H9 (cell line): Measurements from ENCODE around the gene GNB1L. TPM values are rescaled to one million over a fixed set of nuclear protein-coding genes. Genes with fewer than 3 reads are reported as not detected.

Source experiments
- DNase-seq: peaks from one replicate; pipeline ENCODE4 v3.0.0-alpha.2; 2017
- H2AFZ ChIP-seq: one replicate; pipeline ENCODE4 v1.6.1; 2013; ENCODE audit warnings: mild to moderate bottlenecking, low read length, control low read depth, moderate library complexity
- H2AK5ac ChIP-seq: 2 replicates; pipeline ENCODE4 v1.6.1; 2013; ENCODE audit warnings: low read length, control low read depth, mixed read lengths; ENCODE audit not compliant: insufficient read length
- H2BK120ac ChIP-seq: one replicate; pipeline ENCODE4 v1.6.1; 2013; ENCODE audit warnings: low read depth, mild to moderate bottlenecking, low read length, control low read depth, inconsistent platforms; ENCODE audit not compliant: poor library complexity, severe bottlenecking
- H2BK12ac ChIP-seq: 2 replicates; pipeline ENCODE4 v1.6.1; 2013; ENCODE audit warnings: low read length, control low read depth, mixed read lengths, low read depth; ENCODE audit not compliant: insufficient read length
- H2BK15ac ChIP-seq: 2 replicates; pipeline ENCODE4 v1.6.1; 2013; ENCODE audit warnings: low read depth, low read length, control low read depth
- H2BK20ac ChIP-seq: one replicate; pipeline ENCODE4 v1.6.1; 2013; ENCODE audit warnings: low read depth, mild to moderate bottlenecking, low read length, control low read depth, inconsistent platforms; ENCODE audit not compliant: poor library complexity, severe bottlenecking
- H2BK5ac ChIP-seq: 2 replicates; pipeline ENCODE4 v1.6.1; 2013; ENCODE audit warnings: low read length, control low read depth, mixed read lengths; ENCODE audit not compliant: insufficient read length
- H3K14ac ChIP-seq: 2 replicates; pipeline ENCODE4 v1.6.1; 2013; ENCODE audit warnings: low read length, control low read depth; ENCODE audit not compliant: insufficient read depth
- H3K18ac ChIP-seq: 2 replicates; pipeline ENCODE4 v1.6.1; 2013; ENCODE audit warnings: low read depth, mild to moderate bottlenecking, mixed read lengths, low read length, control low read depth; ENCODE audit not compliant: insufficient read length
- H3K23ac ChIP-seq: 2 replicates; pipeline ENCODE4 v1.6.1; 2013; ENCODE audit warnings: low read length, control low read depth, mixed read lengths, low read depth; ENCODE audit not compliant: insufficient read length
- H3K23me2 ChIP-seq: 2 replicates; pipeline ENCODE4 v1.6.1; 2013; ENCODE audit warnings: low read depth, mild to moderate bottlenecking, mixed read lengths, low read length, control low read depth; ENCODE audit not compliant: insufficient read length, poor library complexity, severe bottlenecking
- H3K27ac ChIP-seq: 2 replicates; pipeline ENCODE4 v1.5.1; 2013; ENCODE audit warnings: low read length, control low read depth, mixed read lengths, low read depth; ENCODE audit not compliant: insufficient read length
- H3K27me3 ChIP-seq: 2 replicates; pipeline ENCODE4 v1.6.1; 2013; ENCODE audit warnings: low read length, control low read depth, inconsistent platforms; ENCODE audit not compliant: insufficient read depth
- H3K4ac ChIP-seq: 2 replicates; pipeline ENCODE4 v1.6.1; 2013; ENCODE audit warnings: low read depth, mild to moderate bottlenecking, control low read depth, inconsistent platforms, low read length, moderate library complexity
- H3K4me1 ChIP-seq: 2 replicates; pipeline ENCODE4 v1.6.1; 2013; ENCODE audit warnings: low read length, control low read depth, inconsistent platforms; ENCODE audit not compliant: insufficient read depth
- H3K4me2 ChIP-seq: 2 replicates; pipeline ENCODE4 v1.6.1; 2013; ENCODE audit warnings: low read length, control low read depth, mixed read lengths; ENCODE audit not compliant: insufficient read length, insufficient read depth
- H3K56ac ChIP-seq: 2 replicates; pipeline ENCODE4 v1.6.1; 2013; ENCODE audit warnings: low read depth, mild to moderate bottlenecking, mixed read lengths, low read length, control low read depth; ENCODE audit not compliant: insufficient read length
- H3K79me1 ChIP-seq: 2 replicates; pipeline ENCODE4 v1.6.1; 2013; ENCODE audit warnings: low read depth, mild to moderate bottlenecking, moderate library complexity, low read length, control low read depth, inconsistent platforms; ENCODE audit not compliant: insufficient read depth, poor library complexity, severe bottlenecking
- H3K79me2 ChIP-seq: 2 replicates; pipeline ENCODE4 v1.6.1; 2013; ENCODE audit warnings: low read length, control low read depth, inconsistent platforms; ENCODE audit not compliant: insufficient read depth
- H3K9ac ChIP-seq: 2 replicates; pipeline ENCODE4 v1.6.1; 2013; ENCODE audit warnings: low read length, control low read depth, mixed read lengths; ENCODE audit not compliant: insufficient read length; ENCODE audit errors: extremely low read depth
- H3K9me3 ChIP-seq: one replicate; pipeline ENCODE4 v1.6.1; 2013; ENCODE audit warnings: low read depth, low read length, inconsistent platforms; ENCODE audit not compliant: control insufficient read depth
- H3T11ph ChIP-seq: one replicate; pipeline ENCODE4 v1.6.1; 2013; ENCODE audit warnings: mild to moderate bottlenecking, low read length, control low read depth, inconsistent platforms
- H4K20me1 ChIP-seq: one replicate; pipeline ENCODE4 v1.6.1; 2013; ENCODE audit not compliant: control insufficient read depth, insufficient read length, insufficient read depth
- H4K5ac ChIP-seq: 2 replicates; pipeline ENCODE4 v1.6.1; 2013; ENCODE audit warnings: low read depth, mild to moderate bottlenecking, mixed read lengths, low read length, control low read depth; ENCODE audit not compliant: insufficient read length
- H4K8ac ChIP-seq: replicated peaks from 2 replicates; pipeline ENCODE4 v1.6.1; 2013; ENCODE audit warnings: low read length, control low read depth, mixed read lengths, low read depth; ENCODE audit not compliant: insufficient read length
- H4K91ac ChIP-seq: 2 replicates; pipeline ENCODE4 v1.6.1; 2013; ENCODE audit warnings: low read depth, mild to moderate bottlenecking, moderate library complexity, mixed read lengths, low read length, control low read depth; ENCODE audit not compliant: insufficient read length
- H3K27ac Mint-ChIP-seq, 3 experiments: 2 replicates in 2 of 3; 3 replicates in 1 of 3; pipeline ENCODE4 v1.8.0; 2020 to 2021; ENCODE audit warnings: mixed read lengths in 3 of 3, mild to moderate bottlenecking in 1 of 3, moderate library complexity in 1 of 3
- H3K27me3 Mint-ChIP-seq: 2 replicates; pipeline ENCODE4 v1.8.0; 2021; ENCODE audit warnings: low read depth, mild to moderate bottlenecking, moderate library complexity, mixed read lengths
- H3K36me3 Mint-ChIP-seq, 3 experiments: 2 replicates in 2 of 3; 3 replicates in 1 of 3; pipeline ENCODE4 v1.8.0; 2020 to 2021; ENCODE audit warnings: low read depth in 3 of 3, mixed read lengths in 3 of 3; ENCODE audit not compliant: insufficient read depth in 1 of 3
- H3K4me1 Mint-ChIP-seq, 2 experiments: 2 replicates each; pipeline ENCODE4 v1.8.0; 2020; ENCODE audit warnings: mixed read lengths in 2 of 2
- H3K4me3 Mint-ChIP-seq, 2 experiments: 2 replicates in 1 of 2; 3 replicates in 1 of 2; pipeline ENCODE4 v1.8.0; 2020 to 2021; ENCODE audit warnings: mild to moderate bottlenecking in 2 of 2, mixed read lengths in 2 of 2, moderate library complexity in 1 of 2
- H3K9me3 Mint-ChIP-seq, 2 experiments: 2 replicates in 1 of 2; 3 replicates in 1 of 2; pipeline ENCODE4 v1.8.0; 2020; ENCODE audit warnings: mild to moderate bottlenecking in 2 of 2, mixed read lengths in 2 of 2, moderate library complexity in 1 of 2
- CTCF ChIP-seq: fragments of 200-600 bp; sonication (generic); conservative IDR thresholded peaks from 3 replicates; pipeline ENCODE4 v1.8.0; 2021; ENCODE audit warnings: antibody characterized with exemption, mild to moderate bottlenecking
- whole genome bisulfite sequencing: extraction: QIAGEN DNeasy Blood & Tissue Kit; methylation state at CpG from one replicate; pipeline ENCODE4 v1.1.7; 2013; ENCODE audit warnings: missing lambda C conversion rate, low lambda C conversion rate, mixed read lengths; ENCODE audit not compliant: insufficient read length; ENCODE audit errors: extremely low coverage; 5-methylcytosine and 5-hydroxymethylcytosine counted together
- total RNA-seq: library from RNA; stranded (reverse); gene quantifications from 2 replicates; pipeline ENCODE4 v1.2.1, GENCODE V29; 2021

The GNB1L gene
- total RNA-seq, 1 experiment from 2014 or later, result 22.4 TPM

DNA sequence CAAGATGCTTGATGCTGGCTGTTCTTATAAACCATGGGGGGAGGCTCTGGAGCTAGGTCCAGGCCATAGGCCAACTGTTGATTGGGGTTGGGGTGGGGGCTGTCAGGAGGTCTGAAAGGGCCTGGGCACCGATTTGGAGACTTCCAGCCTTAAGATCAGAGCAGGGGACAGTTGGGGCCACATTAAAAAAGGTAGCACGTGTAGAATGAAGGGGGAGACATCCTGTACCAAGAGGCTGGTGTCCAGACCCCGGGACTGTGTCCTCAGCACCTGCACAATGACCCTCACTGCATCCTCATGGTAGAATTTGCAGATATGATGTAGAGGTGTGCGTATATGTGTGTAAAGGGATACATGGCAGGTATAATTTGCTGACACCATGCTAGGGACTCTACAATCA is 106.5 kb downstream of the GNB1L start:
- Histone ChIP-seq H2BK12ac (no peak overlapping the region), H3K18ac (no peak overlapping the region), H3K79me1 (no peaks in the 10 kb centered on the region), H3K56ac (no peak overlapping the region), H3K27me3 (peaks cover 4% of the 10 kb centered on the region; the same call in 1 of the 2 replicates), H4K20me1 (no peaks in the 10 kb centered on the region), H3K9ac (no peak overlapping the region), H4K5ac (no peak overlapping the region), H4K91ac (no peak overlapping the region), H3K4ac (no peak overlapping the region), H3K23me2 (no peaks in the 10 kb centered on the region), H3K4me2 (no peak overlapping the region), H2BK5ac (no peak overlapping the region), H3K79me2 (no peaks in the 10 kb centered on the region), H2BK120ac (no peak overlapping the region), H3K4me1 (no peaks in the 10 kb centered on the region), H2BK20ac (no peak overlapping the region), H2BK15ac (no peak overlapping the region), H2AFZ (no peak overlapping the region), H2AK5ac (no peak overlapping the region), H4K8ac (no peak overlapping the region), H3K23ac (no peak overlapping the region), H3T11ph (no peak overlapping the region), H3K14ac (no peak overlapping the region), H3K9me3 (no peaks in the 10 kb centered on the region), H3K27ac (no peak overlapping the region)
- TF ChIP-seq CTCF, result no peak
- H3K4me1 Mint-ChIP-seq, result peaks cover 7 to 17% of the 10 kb centered on the region in 2 experiments
- H3K9me3 Mint-ChIP-seq, result no peaks in the 10 kb centered on the region; a peak in 1 of 5 replicates
- H3K4me3 Mint-ChIP-seq, result no peak overlapping the region
- H3K36me3 Mint-ChIP-seq, result no peaks in the 10 kb centered on the region
- peaks cover 29% of the 10 kb centered on the region for H3K27me3 Mint-ChIP-seq
- DNase-seq, result no peak
- WGBS, result no CpG with 5 or more reads among the region's 4 CpGs
- H3K27ac Mint-ChIP-seq, result no peak overlapping the region
